ENCODE data around the gene N4BP2. TPM values are rescaled to one million over a fixed set of nuclear protein-coding genes. Genes with fewer than 3 reads are reported as not detected.

N4BP2 gene
- total and polyA plus RNA-seq, 2 of the 8 experiments (the other 6 are each of a cell fraction or from before 2014, with no cell fraction given) = 4.4 to 44.7 TPM

DNA sequence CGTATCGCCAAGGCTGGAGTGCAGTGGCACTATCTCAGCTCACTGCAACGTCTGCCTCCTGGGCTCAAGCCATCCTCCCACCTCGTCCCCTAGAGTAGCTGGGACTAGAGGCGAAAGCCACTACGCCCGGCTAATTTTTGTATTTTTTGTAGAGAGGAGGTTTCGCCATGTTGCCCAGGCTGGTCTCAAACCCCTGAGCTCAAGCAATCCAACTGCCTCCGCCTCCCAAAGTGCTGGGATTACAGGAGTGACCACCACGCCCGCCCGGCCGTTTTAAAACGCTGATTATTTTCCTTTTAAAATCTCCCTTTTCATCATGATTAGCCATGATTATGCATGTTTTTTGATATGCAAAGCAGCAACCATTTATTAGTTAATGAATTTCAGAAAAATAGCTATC is 2.2 kb downstream of the N4BP2 start (continued):
- TF ChIP-seq, protein P1, sequence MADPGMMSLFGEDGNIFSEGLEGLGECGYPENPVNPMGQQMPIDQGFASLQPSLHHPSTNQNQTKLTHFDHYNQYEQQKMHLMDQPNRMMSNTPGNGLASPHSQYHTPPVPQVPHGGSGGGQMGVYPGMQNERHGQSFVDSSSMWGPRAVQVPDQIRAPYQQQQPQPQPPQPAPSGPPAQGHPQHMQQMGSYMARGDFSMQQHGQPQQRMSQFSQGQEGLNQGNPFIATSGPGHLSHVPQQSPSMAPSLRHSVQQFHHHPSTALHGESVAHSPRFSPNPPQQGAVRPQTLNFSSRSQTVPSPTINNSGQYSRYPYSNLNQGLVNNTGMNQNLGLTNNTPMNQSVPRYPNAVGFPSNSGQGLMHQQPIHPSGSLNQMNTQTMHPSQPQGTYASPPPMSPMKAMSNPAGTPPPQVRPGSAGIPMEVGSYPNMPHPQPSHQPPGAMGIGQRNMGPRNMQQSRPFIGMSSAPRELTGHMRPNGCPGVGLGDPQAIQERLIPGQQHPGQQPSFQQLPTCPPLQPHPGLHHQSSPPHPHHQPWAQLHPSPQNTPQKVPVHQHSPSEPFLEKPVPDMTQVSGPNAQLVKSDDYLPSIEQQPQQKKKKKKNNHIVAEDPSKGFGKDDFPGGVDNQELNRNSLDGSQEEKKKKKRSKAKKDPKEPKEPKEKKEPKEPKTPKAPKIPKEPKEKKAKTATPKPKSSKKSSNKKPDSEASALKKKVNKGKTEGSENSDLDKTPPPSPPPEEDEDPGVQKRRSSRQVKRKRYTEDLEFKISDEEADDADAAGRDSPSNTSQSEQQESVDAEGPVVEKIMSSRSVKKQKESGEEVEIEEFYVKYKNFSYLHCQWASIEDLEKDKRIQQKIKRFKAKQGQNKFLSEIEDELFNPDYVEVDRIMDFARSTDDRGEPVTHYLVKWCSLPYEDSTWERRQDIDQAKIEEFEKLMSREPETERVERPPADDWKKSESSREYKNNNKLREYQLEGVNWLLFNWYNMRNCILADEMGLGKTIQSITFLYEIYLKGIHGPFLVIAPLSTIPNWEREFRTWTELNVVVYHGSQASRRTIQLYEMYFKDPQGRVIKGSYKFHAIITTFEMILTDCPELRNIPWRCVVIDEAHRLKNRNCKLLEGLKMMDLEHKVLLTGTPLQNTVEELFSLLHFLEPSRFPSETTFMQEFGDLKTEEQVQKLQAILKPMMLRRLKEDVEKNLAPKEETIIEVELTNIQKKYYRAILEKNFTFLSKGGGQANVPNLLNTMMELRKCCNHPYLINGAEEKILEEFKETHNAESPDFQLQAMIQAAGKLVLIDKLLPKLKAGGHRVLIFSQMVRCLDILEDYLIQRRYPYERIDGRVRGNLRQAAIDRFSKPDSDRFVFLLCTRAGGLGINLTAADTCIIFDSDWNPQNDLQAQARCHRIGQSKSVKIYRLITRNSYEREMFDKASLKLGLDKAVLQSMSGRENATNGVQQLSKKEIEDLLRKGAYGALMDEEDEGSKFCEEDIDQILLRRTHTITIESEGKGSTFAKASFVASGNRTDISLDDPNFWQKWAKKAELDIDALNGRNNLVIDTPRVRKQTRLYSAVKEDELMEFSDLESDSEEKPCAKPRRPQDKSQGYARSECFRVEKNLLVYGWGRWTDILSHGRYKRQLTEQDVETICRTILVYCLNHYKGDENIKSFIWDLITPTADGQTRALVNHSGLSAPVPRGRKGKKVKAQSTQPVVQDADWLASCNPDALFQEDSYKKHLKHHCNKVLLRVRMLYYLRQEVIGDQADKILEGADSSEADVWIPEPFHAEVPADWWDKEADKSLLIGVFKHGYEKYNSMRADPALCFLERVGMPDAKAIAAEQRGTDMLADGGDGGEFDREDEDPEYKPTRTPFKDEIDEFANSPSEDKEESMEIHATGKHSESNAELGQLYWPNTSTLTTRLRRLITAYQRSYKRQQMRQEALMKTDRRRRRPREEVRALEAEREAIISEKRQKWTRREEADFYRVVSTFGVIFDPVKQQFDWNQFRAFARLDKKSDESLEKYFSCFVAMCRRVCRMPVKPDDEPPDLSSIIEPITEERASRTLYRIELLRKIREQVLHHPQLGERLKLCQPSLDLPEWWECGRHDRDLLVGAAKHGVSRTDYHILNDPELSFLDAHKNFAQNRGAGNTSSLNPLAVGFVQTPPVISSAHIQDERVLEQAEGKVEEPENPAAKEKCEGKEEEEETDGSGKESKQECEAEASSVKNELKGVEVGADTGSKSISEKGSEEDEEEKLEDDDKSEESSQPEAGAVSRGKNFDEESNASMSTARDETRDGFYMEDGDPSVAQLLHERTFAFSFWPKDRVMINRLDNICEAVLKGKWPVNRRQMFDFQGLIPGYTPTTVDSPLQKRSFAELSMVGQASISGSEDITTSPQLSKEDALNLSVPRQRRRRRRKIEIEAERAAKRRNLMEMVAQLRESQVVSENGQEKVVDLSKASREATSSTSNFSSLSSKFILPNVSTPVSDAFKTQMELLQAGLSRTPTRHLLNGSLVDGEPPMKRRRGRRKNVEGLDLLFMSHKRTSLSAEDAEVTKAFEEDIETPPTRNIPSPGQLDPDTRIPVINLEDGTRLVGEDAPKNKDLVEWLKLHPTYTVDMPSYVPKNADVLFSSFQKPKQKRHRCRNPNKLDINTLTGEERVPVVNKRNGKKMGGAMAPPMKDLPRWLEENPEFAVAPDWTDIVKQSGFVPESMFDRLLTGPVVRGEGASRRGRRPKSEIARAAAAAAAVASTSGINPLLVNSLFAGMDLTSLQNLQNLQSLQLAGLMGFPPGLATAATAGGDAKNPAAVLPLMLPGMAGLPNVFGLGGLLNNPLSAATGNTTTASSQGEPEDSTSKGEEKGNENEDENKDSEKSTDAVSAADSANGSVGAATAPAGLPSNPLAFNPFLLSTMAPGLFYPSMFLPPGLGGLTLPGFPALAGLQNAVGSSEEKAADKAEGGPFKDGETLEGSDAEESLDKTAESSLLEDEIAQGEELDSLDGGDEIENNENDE (IDR thresholded peaks at IDR 0.05; ENCODE audit: insufficient replicate concordance, low read length) = no peak
- TF ChIP-seq SP4 (IDR thresholded peaks at IDR 0.05; ENCODE audit: low read length) (no peak), YY1 (IDR thresholded peaks at IDR 0.05; ENCODE audit: low read depth, low read length) (no peak), CEBPB (IDR thresholded peaks at IDR 0.05; ENCODE audit: low read depth, low read length) (no peak)
- TF ChIP-seq, protein P2, sequence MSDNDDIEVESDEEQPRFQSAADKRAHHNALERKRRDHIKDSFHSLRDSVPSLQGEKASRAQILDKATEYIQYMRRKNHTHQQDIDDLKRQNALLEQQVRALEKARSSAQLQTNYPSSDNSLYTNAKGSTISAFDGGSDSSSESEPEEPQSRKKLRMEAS (IDR thresholded peaks at IDR 0.05) = no peak
- TF ChIP-seq, protein P3, sequence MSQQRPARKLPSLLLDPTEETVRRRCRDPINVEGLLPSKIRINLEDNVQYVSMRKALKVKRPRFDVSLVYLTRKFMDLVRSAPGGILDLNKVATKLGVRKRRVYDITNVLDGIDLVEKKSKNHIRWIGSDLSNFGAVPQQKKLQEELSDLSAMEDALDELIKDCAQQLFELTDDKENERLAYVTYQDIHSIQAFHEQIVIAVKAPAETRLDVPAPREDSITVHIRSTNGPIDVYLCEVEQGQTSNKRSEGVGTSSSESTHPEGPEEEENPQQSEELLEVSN (IDR thresholded peaks at IDR 0.05) = no peak
